Measurements from ENCODE around the gene ARFIP2. TPM values are rescaled to one million over a fixed set of nuclear protein-coding genes. Genes with fewer than 3 reads are reported as not detected.

Gene ARFIP2
- total RNA-seq, 1 donor from 2014 or later, result 71.8 TPM

DNA sequence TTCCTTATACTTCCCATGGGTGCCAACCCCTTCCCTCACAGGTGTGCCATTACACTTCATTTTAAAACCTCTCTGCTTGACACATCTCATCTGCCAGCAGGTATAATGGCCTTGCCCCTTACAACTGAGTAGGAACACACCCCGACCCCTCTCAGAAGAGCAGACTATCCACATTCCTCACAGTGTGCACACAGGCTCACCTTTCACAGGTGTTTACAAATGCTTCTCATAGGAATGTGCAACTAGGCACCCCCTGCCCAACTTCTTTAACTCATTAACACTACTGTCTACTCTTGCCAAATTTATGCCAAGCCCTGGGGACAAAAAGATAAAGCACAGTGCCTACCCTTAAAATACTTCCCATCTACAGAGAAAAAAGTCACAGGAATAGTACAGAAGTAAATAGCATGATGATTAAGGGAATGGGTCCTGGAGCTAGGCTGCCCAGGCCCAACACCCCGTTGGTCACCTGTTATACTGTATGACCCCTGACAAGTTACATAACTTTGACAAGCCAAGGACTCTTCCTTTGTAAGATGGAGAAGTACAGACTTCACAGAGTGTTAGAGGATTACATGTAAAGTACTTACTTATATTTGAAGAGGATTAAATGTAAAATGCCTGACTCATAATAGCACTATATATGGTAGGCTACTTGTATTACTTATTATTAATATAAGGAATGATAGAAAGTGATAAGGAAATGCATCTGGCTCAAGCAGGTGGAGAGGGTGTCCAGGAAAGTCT, 22.6 kb downstream of the ARFIP2 start:
- H3K4me3 ChIP-seq (ENCODE audit: insufficient read depth, low read depth, low read length), result no peak overlapping the region
- H3K27me3 ChIP-seq (ENCODE audit: insufficient read depth, low read length), result no peaks in the 10 kb centered on the region
- no peak overlapping the region for H3K4me3 Mint-ChIP-seq (ENCODE audit: unreplicated experiment)
- peaks cover 8% of the 10 kb centered on the region for H4K20me1 ChIP-seq (ENCODE audit: insufficient read depth, low read length)
- H3K27ac ChIP-seq (ENCODE audit: low read depth, low read length), result no peak overlapping the region
- no peaks in the 10 kb centered on the region for H3K27me3 Mint-ChIP-seq (ENCODE audit: low read depth, unreplicated experiment)
- DNase-seq (ENCODE audit: low read depth) (no peak), FAIRE-seq (no peak)
- H3K9me3 ChIP-seq (ENCODE audit: insufficient read depth, low read depth, low read length), result no peaks in the 10 kb centered on the region
- H3K4me1 Mint-ChIP-seq (ENCODE audit: low read depth, unreplicated experiment), result no peaks in the 10 kb centered on the region
- no peaks in the 10 kb centered on the region for H3K4me1 ChIP-seq (ENCODE audit: insufficient read depth, low read length)
- peaks cover 9% of the 10 kb centered on the region for H3K36me3 Mint-ChIP-seq (ENCODE audit: low read depth, unreplicated experiment)
- no peaks in the 10 kb centered on the region for H3K9me3 Mint-ChIP-seq (ENCODE audit: unreplicated experiment)
- H3K9ac ChIP-seq (ENCODE audit: low read length), result no peak overlapping the region
- H3K36me3 ChIP-seq (ENCODE audit: insufficient read depth, low read length), result peaks cover 16% of the 10 kb centered on the region
- no peak overlapping the region for H3K27ac Mint-ChIP-seq (ENCODE audit: unreplicated experiment)
- no peak overlapping the region for H3K4me2 ChIP-seq (ENCODE audit: low read length)
- no peak overlapping the region for H2AFZ ChIP-seq (ENCODE audit: low read depth, low read length)
- no peaks in the 10 kb centered on the region for H3K79me2 ChIP-seq (ENCODE audit: insufficient read depth, low read length)
- TF ChIP-seq EZH2 (IDR thresholded peaks at IDR 0.05; ENCODE audit: insufficient read depth, low read length), result no peak
- no peak for TF ChIP-seq CTCF (IDR thresholded peaks at IDR 0.05; ENCODE audit: insufficient read depth, low read depth, low read length)

GRCh38 chr11:6457581-6458320, 23.4 kb downstream of the ARFIP2 start:
- Histone ChIP-seq H3K9ac (ENCODE audit: low read length) (no peak overlapping the region), H4K20me1 (ENCODE audit: insufficient read depth, low read length) (peaks cover 8% of the 10 kb centered on the region), H3K9me3 (ENCODE audit: insufficient read depth, low read depth, low read length) (no peaks in the 10 kb centered on the region), H3K27me3 (ENCODE audit: insufficient read depth, low read length) (no peaks in the 10 kb centered on the region), H3K79me2 (ENCODE audit: insufficient read depth, low read length) (no peaks in the 10 kb centered on the region), H3K27ac (ENCODE audit: low read depth, low read length) (no peak overlapping the region), H3K4me1 (ENCODE audit: insufficient read depth, low read length) (no peaks in the 10 kb centered on the region), H3K4me3 (ENCODE audit: insufficient read depth, low read depth, low read length) (no peak overlapping the region), H2AFZ (ENCODE audit: low read depth, low read length) (no peak overlapping the region), H3K4me2 (ENCODE audit: low read length) (no peak overlapping the region), H3K36me3 (ENCODE audit: insufficient read depth, low read length) (peaks cover 13% of the 10 kb centered on the region)
- TF ChIP-seq CTCF (IDR thresholded peaks at IDR 0.05; ENCODE audit: insufficient read depth, low read depth, low read length) (no peak), EZH2 (IDR thresholded peaks at IDR 0.05; ENCODE audit: insufficient read depth, low read length) (no peak)
- Mint-ChIP-seq H3K4me1 (ENCODE audit: low read depth, unreplicated experiment) (no peaks in the 10 kb centered on the region), H3K9me3 (ENCODE audit: unreplicated experiment) (no peaks in the 10 kb centered on the region), H3K27ac (ENCODE audit: unreplicated experiment) (no peak overlapping the region), H3K27me3 (ENCODE audit: low read depth, unreplicated experiment) (no peaks in the 10 kb centered on the region), H3K36me3 (ENCODE audit: low read depth, unreplicated experiment) (peaks cover 10% of the 10 kb centered on the region), H3K4me3 (ENCODE audit: unreplicated experiment) (no peak overlapping the region)
- DNase-seq (ENCODE audit: low read depth), result no peak
- no peak for FAIRE-seq
